Prostate gland (tissue), 2 donors: ENCODE measurements around the gene CD40.

Source experiments
- POLR2A ChIP-seq: fragments of 450-650 bp; IDR thresholded peaks from one replicate; pipeline ENCODE4 v1.6.1; 2016; ENCODE audit warnings: antibody characterized with exemption, mild to moderate bottlenecking
- TF ChIP-seq, protein P1 (sequence below), 4 experiments: fragments of 200-600 bp in 2 of 4; fragments of 450-650 bp in 2 of 4; sonication (generic) in 2 of 4; IDR thresholded peaks; 1 replicate in 3 of 4; 2 replicates in 1 of 4; pipeline ENCODE4 v1.5.1; 2016 to 2019; ENCODE audit warnings: antibody characterized with exemption in 4 of 4, mild to moderate bottlenecking in 2 of 4, moderate library complexity in 2 of 4

DNA sequence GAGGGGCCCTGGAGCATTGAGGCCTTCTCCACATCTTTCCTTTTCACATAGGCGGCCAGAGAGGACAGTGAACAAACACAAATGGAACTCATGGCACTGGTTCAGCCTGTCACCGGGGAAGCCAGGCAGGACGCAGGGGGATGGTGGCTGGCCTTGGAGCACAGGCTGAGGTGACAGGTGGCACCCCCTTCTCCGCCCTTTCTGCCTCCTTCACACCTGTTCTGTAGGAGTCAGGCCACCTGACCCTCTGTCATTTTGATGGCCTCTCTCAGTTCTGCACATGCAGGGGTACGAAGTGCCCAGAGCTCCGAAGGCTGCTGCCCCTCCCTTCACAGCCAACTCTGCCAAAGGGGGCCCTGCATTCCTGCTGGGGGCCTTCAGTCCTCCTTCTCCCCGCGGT lies 60.8 kb downstream of the CD40 start:
- TF ChIP-seq, protein P1, sequence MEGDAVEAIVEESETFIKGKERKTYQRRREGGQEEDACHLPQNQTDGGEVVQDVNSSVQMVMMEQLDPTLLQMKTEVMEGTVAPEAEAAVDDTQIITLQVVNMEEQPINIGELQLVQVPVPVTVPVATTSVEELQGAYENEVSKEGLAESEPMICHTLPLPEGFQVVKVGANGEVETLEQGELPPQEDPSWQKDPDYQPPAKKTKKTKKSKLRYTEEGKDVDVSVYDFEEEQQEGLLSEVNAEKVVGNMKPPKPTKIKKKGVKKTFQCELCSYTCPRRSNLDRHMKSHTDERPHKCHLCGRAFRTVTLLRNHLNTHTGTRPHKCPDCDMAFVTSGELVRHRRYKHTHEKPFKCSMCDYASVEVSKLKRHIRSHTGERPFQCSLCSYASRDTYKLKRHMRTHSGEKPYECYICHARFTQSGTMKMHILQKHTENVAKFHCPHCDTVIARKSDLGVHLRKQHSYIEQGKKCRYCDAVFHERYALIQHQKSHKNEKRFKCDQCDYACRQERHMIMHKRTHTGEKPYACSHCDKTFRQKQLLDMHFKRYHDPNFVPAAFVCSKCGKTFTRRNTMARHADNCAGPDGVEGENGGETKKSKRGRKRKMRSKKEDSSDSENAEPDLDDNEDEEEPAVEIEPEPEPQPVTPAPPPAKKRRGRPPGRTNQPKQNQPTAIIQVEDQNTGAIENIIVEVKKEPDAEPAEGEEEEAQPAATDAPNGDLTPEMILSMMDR (IDR thresholded peaks at IDR 0.05) = no peak
- TF ChIP-seq POLR2A = no peak
